Large intestine (tissue), 3 donors: ENCODE results near the gene MBD4. TPM values are rescaled to one million over a fixed set of nuclear protein-coding genes. Genes with fewer than 3 reads are reported as not detected.

Experiments used
- DNase-seq, 2 donors: peaks; one replicate each; pipeline versions ENCODE4 v3.0.0 to v3.0.0-alpha.2; 2013
- H3K27ac ChIP-seq: one replicate; pipeline ENCODE4 v1.5.1; 2013; ENCODE audit warnings: low read length
- H3K27me3 ChIP-seq: 2 replicates; pipeline ENCODE4 v1.6.1; 2013; ENCODE audit warnings: low read length; ENCODE audit not compliant: control insufficient read depth, insufficient read depth
- H3K36me3 ChIP-seq: 2 replicates; pipeline ENCODE4 v1.6.1; 2013; ENCODE audit warnings: low read length; ENCODE audit not compliant: control insufficient read depth, insufficient read depth
- H3K4me1 ChIP-seq: one replicate; pipeline ENCODE4 v1.6.1; 2013; ENCODE audit warnings: low read length; ENCODE audit not compliant: control insufficient read depth, insufficient read depth
- H3K4me3 ChIP-seq: one replicate; pipeline ENCODE4 v1.5.1; 2013; ENCODE audit warnings: low read length
- H3K9me3 ChIP-seq: one replicate; pipeline ENCODE4 v1.6.1; 2013; ENCODE audit warnings: mild to moderate bottlenecking, low read depth, low read length, moderate library complexity; ENCODE audit not compliant: control insufficient read depth
- WGBS: methylation state at CpG from one replicate; pipeline ENCODE4 v1.1.5; 2013; ENCODE audit warnings: low lambda C conversion rate; ENCODE audit not compliant: insufficient coverage; 5-methylcytosine and 5-hydroxymethylcytosine counted together
- polyA plus RNA-seq: library from polyadenylated mRNA; unstranded; fragments of 120-200 nt; gene quantifications from one replicate; pipeline ENCODE4 v1.2.1, GENCODE V29; 2013

MBD4 gene
- polyA plus RNA-seq, 1 donor: 38.4 TPM

- no peaks in the 10 kb centered on the region for H3K27me3 ChIP-seq
- H3K9me3 ChIP-seq: no peaks in the 10 kb centered on the region
- H3K4me3 ChIP-seq: no peak overlapping the region
- no peak for DNase-seq
- H3K36me3 ChIP-seq: peaks cover 34% of the 10 kb centered on the region
- no peak overlapping the region for H3K27ac ChIP-seq
- H3K4me1 ChIP-seq: peaks cover 8% of the 10 kb centered on the region
Observed at GRCh38 chr3:129432671-129433070, 7.1 kb downstream of the MBD4 start.

- peaks cover 8% of the 10 kb centered on the region for H3K4me1 ChIP-seq
- no peak for DNase-seq
- no CpG with 5 or more reads among the region's 7 CpGs for WGBS
- peaks cover 30% of the 10 kb centered on the region for H3K36me3 ChIP-seq
- H3K27ac ChIP-seq: no peak overlapping the region
- H3K4me3 ChIP-seq: no peak overlapping the region
- no peaks in the 10 kb centered on the region for H3K9me3 ChIP-seq
- H3K27me3 ChIP-seq: no peaks in the 10 kb centered on the region
Observed at GRCh38 chr3:129432036-129432435, 7.7 kb downstream of the MBD4 start.

- Histone ChIP-seq H3K4me3 (no peak overlapping the region), H3K9me3 (no peaks in the 10 kb centered on the region), H3K36me3 (peaks cover 18% of the 10 kb centered on the region), H3K27me3 (no peaks in the 10 kb centered on the region), H3K4me1 (peaks cover 8% of the 10 kb centered on the region), H3K27ac (no peak overlapping the region)
- DNase-seq: no peak
- WGBS: 100% methylated on average over 1 of the region's 4 CpGs
Observed at GRCh38 chr3:129429602-129430001, 10.1 kb downstream of the MBD4 start.

DNA sequence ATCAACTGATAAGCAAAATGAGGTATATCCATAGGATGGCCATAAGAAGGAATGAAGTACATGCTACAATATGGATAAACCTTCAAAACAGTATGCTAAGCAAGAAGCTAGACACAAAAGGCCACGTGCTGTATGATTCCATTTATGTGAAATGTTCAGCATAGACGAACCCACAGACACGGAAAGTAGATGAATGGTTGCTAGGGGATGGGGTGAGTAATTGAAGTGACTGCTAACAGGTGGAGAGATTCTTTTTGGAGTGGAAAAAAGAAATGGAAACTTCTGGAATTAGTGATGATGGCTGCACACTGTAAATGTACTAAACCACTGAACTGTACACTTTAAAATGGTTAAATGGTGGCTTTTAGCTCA lies 10.7 kb downstream of the MBD4 start:
- Histone ChIP-seq H3K27ac (no peak overlapping the region), H3K4me1 (peaks cover 5% of the 10 kb centered on the region), H3K27me3 (no peaks in the 10 kb centered on the region), H3K4me3 (no peak overlapping the region), H3K9me3 (no peaks in the 10 kb centered on the region), H3K36me3 (peaks cover 18% of the 10 kb centered on the region)
- no peak for DNase-seq
- WGBS: 82% methylated on average over 3 of the region's 3 CpGs

- Histone ChIP-seq H3K36me3 (peaks cover 16% of the 10 kb centered on the region), H3K9me3 (no peaks in the 10 kb centered on the region), H3K4me3 (peak within 1 kb of the TSS; percentile 55), H3K27me3 (no peaks in the 10 kb centered on the region), H3K27ac (peak within 1 kb of the TSS; percentile 14), H3K4me1 (peaks cover under 1% of the 10 kb centered on the region)
- DNase-seq: peak; percentile 92
- WGBS: no CpG with 5 or more reads among the region's 42 CpGs
Observed at GRCh38 chr3:129428376-129429079, 11.2 kb downstream of the MBD4 start, which contains the start of gene EFCAB12. Gene EFCAB12 (minus strand): TSS chr3:129428636. CDS start chr3:129428488, 148 bp downstream.

GRCh38 chr3:129428007-129428375 lies 11.8 kb downstream of the MBD4 start:
- H3K4me1 ChIP-seq: no peaks in the 10 kb centered on the region
- DNase-seq: no peak
- H3K27me3 ChIP-seq: no peaks in the 10 kb centered on the region
- H3K36me3 ChIP-seq: peaks cover 12% of the 10 kb centered on the region
- WGBS: 63% methylated on average over 1 of the region's 8 CpGs
- H3K4me3 ChIP-seq: peak overlapping the region; percentile 55
- H3K9me3 ChIP-seq: no peaks in the 10 kb centered on the region
- H3K27ac ChIP-seq: no peak overlapping the region

DNA sequence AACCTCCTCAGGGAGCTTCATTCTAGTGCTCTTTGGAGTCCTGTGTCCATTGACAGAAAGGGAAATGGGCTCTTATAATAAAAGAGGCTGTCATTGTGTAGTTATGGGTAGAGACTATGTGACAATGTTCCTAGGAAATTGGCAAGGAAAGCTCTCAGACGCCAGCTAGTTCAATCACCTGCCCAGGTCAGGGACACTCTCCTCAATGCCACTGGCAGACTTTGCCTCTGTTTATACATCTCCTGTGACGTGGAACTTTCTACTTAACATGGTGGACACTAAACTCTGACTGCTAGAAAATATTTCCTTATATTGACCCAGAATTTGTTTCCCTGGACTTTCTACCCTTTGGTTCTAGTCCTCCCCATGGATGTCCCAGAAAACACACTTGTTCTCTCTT lies 14.1 kb downstream of the MBD4 start:
- H3K36me3 ChIP-seq: no peaks in the 10 kb centered on the region
- WGBS: no CpG with 5 or more reads among the region's 2 CpGs
- no peaks in the 10 kb centered on the region for H3K27me3 ChIP-seq
- H3K4me3 ChIP-seq: no peak overlapping the region
- DNase-seq: peak in 1 of 2 donors; percentile 37
- H3K9me3 ChIP-seq: no peaks in the 10 kb centered on the region
- no peaks in the 10 kb centered on the region for H3K4me1 ChIP-seq
- no peak overlapping the region for H3K27ac ChIP-seq

DNA sequence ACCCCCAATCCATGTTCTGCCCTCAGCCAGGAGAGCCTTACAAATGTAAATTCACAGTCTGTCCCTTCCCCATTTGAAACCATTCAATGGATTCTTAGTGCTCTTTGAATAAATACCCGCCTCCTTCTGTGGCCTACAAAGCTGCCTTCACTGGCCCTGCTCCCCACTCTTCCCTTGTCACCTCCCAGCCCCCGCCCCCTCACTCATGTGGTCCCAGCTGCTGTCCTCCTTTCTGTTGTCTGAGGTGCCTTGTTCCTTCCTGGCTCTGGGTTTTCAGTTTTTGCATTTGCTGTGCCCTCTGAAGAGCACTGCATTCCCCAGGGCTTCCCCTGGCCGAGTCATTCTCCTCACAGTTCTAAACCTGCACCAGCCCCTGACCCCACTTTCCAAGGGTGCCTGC lies 14.5 kb downstream of the MBD4 start:
- Histone ChIP-seq H3K27ac (no peak overlapping the region), H3K4me1 (no peaks in the 10 kb centered on the region), H3K36me3 (no peaks in the 10 kb centered on the region), H3K9me3 (no peaks in the 10 kb centered on the region), H3K27me3 (no peaks in the 10 kb centered on the region), H3K4me3 (no peak overlapping the region)
- no CpG with 5 or more reads among the region's 3 CpGs for WGBS
- no peak for DNase-seq

GRCh38 chr3:129424185-129424841 lies 15.4 kb downstream of the MBD4 start:
- Histone ChIP-seq H3K27me3 (no peaks in the 10 kb centered on the region), H3K4me1 (no peaks in the 10 kb centered on the region), H3K27ac (no peak overlapping the region), H3K4me3 (no peak overlapping the region), H3K9me3 (no peaks in the 10 kb centered on the region), H3K36me3 (no peaks in the 10 kb centered on the region)
- WGBS: no CpG with 5 or more reads among the region's 4 CpGs
- no peak for DNase-seq

GRCh38 chr3:129422897-129423296 lies 16.9 kb downstream of the MBD4 start:
- H3K27ac ChIP-seq: no peak overlapping the region
- no peaks in the 10 kb centered on the region for H3K27me3 ChIP-seq
- no peaks in the 10 kb centered on the region for H3K36me3 ChIP-seq
- no peaks in the 10 kb centered on the region for H3K9me3 ChIP-seq
- H3K4me1 ChIP-seq: peaks cover under 1% of the 10 kb centered on the region
- no CpG with 5 or more reads among the region's 1 CpG for WGBS
- no peak for DNase-seq
- no peak overlapping the region for H3K4me3 ChIP-seq
